Activated CD4-positive, alpha-beta T cell treated with anti-CD3 and anti-CD28 coated beads, Interleukin-2, amount 50 U/mL, for 24 hours (primary cell): ENCODE results near the gene RSRC1.

ENCODE experiments used
- DNase-seq, 2 donors: peaks; one replicate each; pipeline ENCODE4 v3.0.0-alpha.2; 2020; ENCODE audit warnings: low read depth in 1 of 2, low spot score in 1 of 2

Gene RSRC1

DNA sequence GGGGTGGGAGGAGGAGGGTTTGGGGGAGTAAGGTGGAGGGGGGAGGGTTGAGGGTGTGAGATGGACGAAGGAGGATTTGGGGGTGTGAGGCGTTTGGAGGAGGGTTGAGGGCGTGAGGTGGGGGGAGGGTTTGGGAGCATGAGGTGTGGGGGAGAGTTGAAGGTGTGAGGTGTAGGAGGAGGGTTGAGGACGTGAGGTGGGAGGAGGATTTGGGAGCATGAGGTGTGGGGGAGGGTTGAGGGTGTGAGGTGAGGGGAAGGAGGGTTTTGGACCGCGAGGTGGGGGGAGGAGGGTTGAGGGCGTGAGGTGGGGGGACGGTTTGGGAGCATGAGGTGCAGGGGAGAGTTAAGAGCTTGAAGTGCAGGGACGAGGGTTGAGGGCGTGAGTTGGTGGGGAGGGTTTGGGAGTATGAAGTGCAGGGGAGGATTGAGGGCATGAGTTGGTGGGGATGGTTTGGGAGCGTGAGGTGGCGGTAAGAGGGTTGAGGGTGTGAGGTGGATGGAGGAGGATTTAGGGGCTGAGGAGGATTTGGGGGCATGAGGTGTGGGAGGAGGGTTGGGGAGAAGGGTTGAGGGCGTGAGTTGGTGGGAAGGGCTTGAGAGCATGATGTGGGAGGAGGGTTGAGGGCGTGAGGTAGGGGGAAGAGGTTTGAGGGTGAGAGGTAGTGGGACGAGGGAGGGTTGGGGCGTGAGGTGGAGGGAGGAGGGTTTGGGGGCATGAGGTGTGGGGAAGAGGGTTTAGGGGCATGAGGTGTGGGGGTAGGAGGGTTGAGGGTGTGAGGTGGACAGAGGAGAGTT, 462.3 kb downstream of the RSRC1 start:
- no peak for DNase-seq

DNA sequence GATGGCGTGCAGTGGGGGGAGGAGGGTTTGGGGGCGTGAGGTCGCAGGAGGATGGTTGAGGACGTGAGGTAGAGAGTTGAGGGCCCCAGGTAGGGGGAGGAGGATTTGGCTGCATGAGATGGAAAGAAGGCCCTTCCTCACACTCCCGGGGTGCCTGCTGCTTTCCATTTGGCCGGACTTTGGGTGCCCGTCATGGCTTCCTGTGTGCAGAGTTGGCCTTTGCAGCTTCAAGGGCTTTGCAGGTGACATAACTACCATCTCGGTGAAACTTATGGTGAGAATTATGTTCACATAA, 462.8 kb downstream of the RSRC1 start:
- no peak for DNase-seq

DNA sequence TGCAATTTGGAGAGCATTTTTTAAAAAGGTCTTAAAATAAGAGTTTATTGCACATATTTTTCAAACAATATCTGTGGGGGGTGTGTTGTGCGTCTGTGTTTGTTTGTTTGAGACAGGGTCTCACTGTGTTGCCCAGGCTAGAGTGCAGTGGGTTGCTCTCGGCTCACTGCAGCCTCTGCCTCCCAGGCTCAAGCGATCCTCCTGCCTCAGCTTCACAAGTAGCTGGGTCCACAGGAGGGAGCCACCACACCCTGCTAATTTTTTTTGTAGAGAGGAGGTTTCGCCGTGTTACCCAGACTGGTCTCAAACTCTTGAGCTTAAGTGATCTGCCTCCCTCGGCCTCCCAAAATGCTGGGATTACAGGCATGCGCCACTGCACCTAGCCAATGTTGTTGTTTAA, 463.8 kb downstream of the RSRC1 start:
- DNase-seq: no peak

DNA sequence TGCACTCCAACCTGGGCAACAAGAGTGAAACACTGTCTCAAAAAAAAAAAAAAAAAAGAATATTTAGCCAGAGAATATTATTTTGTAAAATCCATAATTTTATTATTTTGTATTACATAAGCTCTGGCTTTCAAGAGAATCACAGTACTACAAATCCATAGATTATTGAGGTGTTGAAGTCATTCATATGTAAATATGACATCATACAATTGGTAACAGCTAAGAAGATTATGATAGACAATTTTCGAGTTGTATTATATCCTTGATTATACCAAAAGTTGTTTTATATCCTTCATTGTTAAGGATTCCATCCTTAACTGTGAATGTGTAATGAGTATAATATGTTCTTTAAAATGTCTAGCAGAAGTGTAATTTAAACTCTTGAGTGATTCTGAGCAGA, 464.8 kb downstream of the RSRC1 start:
- no peak for DNase-seq

DNA sequence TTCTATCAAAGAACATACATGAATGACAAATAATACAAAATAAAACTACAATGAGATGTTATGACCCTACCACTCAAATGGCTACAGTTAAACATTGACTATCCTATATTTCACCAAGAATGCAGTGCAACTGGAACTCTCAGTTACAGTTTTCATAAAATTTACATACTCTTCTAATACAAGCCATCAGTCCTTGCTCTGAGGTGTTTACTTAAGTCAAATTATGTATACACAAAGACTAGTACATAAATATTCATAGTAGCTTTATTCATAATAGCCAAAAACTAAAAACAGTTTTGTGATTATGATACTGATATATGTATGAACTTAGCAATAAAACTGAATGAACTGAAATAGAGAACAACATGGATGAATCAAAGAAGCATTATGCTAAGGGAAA, 480.3 kb downstream of the RSRC1 start:
- DNase-seq: no peak
